GM18861 (cell line): ENCODE data around the gene HNRNPH3.

Experiments used
- ATAC-seq: cut with Tn5 transposase; IDR thresholded peaks from one replicate; pipeline ENCODE4 v1.9.1; 2021; ENCODE audit not compliant: unreplicated experiment

HNRNPH3 gene

GRCh38 chr10:68371604-68372003, 39.7 kb downstream of the HNRNPH3 start:
- ATAC-seq: no peak

- no peak for ATAC-seq
Observed at GRCh38 chr10:68385740-68386139, 53.9 kb downstream of the HNRNPH3 start.
